Upper lobe of left lung (tissue), 4 donors: ENCODE results near the gene RAB36.

Experiments
- CTCF ChIP-seq, 6 experiments: fragments of 450-650 bp in 4 of 6; fragments of 200-600 bp in 2 of 6; sonication (generic) in 2 of 6; IDR thresholded peaks; one replicate each; pipeline ENCODE4 v1.5.1; 2016 to 2019; ENCODE audit warnings: antibody characterized with exemption in 6 of 6
- POLR2A ChIP-seq, 4 donors: fragments of 450-650 bp; IDR thresholded peaks; one replicate each; pipeline ENCODE4 v1.5.1; 2016 to 2017; ENCODE audit warnings: antibody characterized with exemption in 4 of 4, mild to moderate bottlenecking in 2 of 4
- POLR2AphosphoS5 ChIP-seq, 2 donors: sonication (generic); formaldehyde crosslinking; IDR thresholded peaks; one replicate each; pipeline ENCODE4 v1.5.1; 2017; ENCODE audit warnings: antibody characterized with exemption in 2 of 2

- TF ChIP-seq CTCF (IDR thresholded peaks at IDR 0.05) (no peak), POLR2A (IDR thresholded peaks at IDR 0.05) (no peak), POLR2AphosphoS5 (IDR thresholded peaks at IDR 0.05) (no peak)
These were observed 34.4 kb downstream of the RAB36 start for GRCh38 chr22:23179381-23180299.
